ENCODE data around the gene CYP26B1.

GRCh38 chr2:72180351-72180750 is 32.7 kb upstream of the CYP26B1 start:
- no peak for TF ChIP-seq CTCF (conservative IDR thresholded peaks at IDR 0.05)
- TF ChIP-seq EZH2 (IDR thresholded peaks at IDR 0.05; ENCODE audit: low read depth): no peak
